Thyroid gland (tissue), 4 donors: Measurements from ENCODE around the gene TBC1D13. TPM values are rescaled to one million over a fixed set of nuclear protein-coding genes. Genes with fewer than 3 reads are reported as not detected.

ENCODE experiments used
- DNase-seq, 2 donors: peaks; one replicate each; pipeline ENCODE4 v3.0.0-alpha.2; 2019
- H3K27ac ChIP-seq, 3 donors: fragments of 200-600 bp; sonication (generic); 1 replicate in 2 of 3; 2 replicates in 1 of 3; pipeline ENCODE4 v1.5.1; 2016 to 2019; ENCODE audit warnings: mild to moderate bottlenecking in 1 of 3, moderate library complexity in 1 of 3
- H3K27me3 ChIP-seq: fragments of 200-600 bp; sonication (generic); one replicate; pipeline ENCODE4 v1.5.1; 2019
- H3K36me3 ChIP-seq, 2 donors: fragments of 200-600 bp; sonication (generic); one replicate each; pipeline ENCODE4 v1.5.1; 2016 to 2019
- H3K4me1 ChIP-seq, 2 donors: fragments of 200-600 bp; sonication (generic); one replicate each; pipeline ENCODE4 v1.5.1; 2017 to 2019
- H3K4me3 ChIP-seq, 3 donors: fragments of 200-600 bp; sonication (generic); replicated peaks in 1 of 3; 1 replicate in 2 of 3; 2 replicates in 1 of 3; pipeline ENCODE4 v1.5.1; 2016; ENCODE audit warnings: mild to moderate bottlenecking in 1 of 3
- H3K9me3 ChIP-seq: fragments of 200-600 bp; sonication (generic); one replicate; pipeline ENCODE4 v1.5.1; 2017
- POLR2A ChIP-seq, 2 donors: fragments of 450-650 bp; IDR thresholded peaks; one replicate each; pipeline ENCODE4 v1.6.1; 2017; ENCODE audit warnings: antibody characterized with exemption in 2 of 2, mild to moderate bottlenecking in 2 of 2, moderate library complexity in 1 of 2
- WGBS, 2 donors: methylation state at CpG; one replicate each; pipeline ENCODE4 v1.1.5; 2017; 5-methylcytosine and 5-hydroxymethylcytosine counted together
- intact Hi-C: fragments of 100-400 bp; cut with DNase I; formaldehyde crosslinking; loops from one replicate; pipeline ENCODE4 v1.15.1; 2023
- total RNA-seq, 4 donors: library from RNA; depleted of rRNA; stranded (reverse); fragments of >200 nt; gene quantifications; one replicate each; pipeline ENCODE4 v1.2.3, GENCODE V29; 2016
- TF ChIP-seq, protein P1 (sequence below), 6 experiments: fragments of 200-600 bp in 3 of 6; fragments of 450-650 bp in 3 of 6; sonication (generic) in 3 of 6; IDR thresholded peaks; one replicate each; pipeline ENCODE4 v1.5.1; 2016 to 2019; ENCODE audit warnings: antibody characterized with exemption in 6 of 6, mild to moderate bottlenecking in 2 of 6, inconsistent platforms in 1 of 6, moderate library complexity in 1 of 6

Gene TBC1D13
- total RNA-seq, 4 donors from 2014 or later = 18.6 to 32.1 (median 27.6) TPM

DNA sequence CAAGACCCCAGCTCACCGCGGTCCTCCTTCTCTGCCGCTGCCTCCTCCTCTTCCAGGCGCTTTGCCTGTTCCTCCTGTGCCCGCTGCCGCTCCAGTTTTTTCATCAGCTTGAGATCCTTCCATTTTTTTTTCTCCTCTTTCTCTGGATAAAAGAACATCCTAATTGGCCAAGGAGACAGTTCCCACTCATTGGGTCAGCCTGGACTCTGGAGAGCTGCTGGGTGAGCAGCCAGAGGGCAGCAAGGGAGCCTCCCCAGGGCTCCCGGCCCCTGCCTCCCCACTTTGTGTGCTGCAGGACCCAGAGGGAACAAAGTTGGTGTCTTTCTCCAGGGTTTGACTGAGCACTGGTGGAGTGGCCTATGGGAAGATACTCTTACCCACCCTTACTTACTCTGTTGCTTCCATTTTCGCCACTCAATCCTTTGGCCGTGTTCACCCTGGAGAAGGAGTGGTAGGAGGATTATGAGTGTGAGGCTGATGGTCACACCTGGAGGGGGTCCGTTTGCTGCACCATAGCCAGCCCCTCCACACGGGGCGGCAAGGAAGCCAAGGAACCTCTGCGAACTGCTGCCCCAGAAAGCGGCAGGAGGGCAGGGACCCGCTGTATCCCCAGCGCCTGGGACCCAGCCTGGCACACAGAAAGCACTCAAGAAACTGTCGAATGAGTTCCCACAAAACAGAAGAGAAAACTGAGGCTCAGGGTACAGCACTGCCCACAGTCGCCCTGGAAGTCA lies 41.8 kb downstream of the TBC1D13 start:
- peaks cover 15 to 22% of the 10 kb centered on the region in 2 donors for H3K36me3 ChIP-seq
- intact Hi-C loops = no loop called here
- peak overlapping the region; percentile 58 to 90 (median 59) for H3K4me3 ChIP-seq
- DNase-seq = no peak
- TF ChIP-seq, protein P1, sequence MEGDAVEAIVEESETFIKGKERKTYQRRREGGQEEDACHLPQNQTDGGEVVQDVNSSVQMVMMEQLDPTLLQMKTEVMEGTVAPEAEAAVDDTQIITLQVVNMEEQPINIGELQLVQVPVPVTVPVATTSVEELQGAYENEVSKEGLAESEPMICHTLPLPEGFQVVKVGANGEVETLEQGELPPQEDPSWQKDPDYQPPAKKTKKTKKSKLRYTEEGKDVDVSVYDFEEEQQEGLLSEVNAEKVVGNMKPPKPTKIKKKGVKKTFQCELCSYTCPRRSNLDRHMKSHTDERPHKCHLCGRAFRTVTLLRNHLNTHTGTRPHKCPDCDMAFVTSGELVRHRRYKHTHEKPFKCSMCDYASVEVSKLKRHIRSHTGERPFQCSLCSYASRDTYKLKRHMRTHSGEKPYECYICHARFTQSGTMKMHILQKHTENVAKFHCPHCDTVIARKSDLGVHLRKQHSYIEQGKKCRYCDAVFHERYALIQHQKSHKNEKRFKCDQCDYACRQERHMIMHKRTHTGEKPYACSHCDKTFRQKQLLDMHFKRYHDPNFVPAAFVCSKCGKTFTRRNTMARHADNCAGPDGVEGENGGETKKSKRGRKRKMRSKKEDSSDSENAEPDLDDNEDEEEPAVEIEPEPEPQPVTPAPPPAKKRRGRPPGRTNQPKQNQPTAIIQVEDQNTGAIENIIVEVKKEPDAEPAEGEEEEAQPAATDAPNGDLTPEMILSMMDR (IDR thresholded peaks at IDR 0.05) = no peak
- H3K9me3 ChIP-seq = no peaks in the 10 kb centered on the region
- peak overlapping the region in 2 of 3 donors; percentile 4 to 26 for H3K27ac ChIP-seq
- no peaks in the 10 kb centered on the region for H3K27me3 ChIP-seq
- 34 to 35% methylated on average over 17 of the region's 18 CpGs for WGBS, 2 donors
- H3K4me1 ChIP-seq = peaks cover 7 to 9% of the 10 kb centered on the region in 2 donors

DNA sequence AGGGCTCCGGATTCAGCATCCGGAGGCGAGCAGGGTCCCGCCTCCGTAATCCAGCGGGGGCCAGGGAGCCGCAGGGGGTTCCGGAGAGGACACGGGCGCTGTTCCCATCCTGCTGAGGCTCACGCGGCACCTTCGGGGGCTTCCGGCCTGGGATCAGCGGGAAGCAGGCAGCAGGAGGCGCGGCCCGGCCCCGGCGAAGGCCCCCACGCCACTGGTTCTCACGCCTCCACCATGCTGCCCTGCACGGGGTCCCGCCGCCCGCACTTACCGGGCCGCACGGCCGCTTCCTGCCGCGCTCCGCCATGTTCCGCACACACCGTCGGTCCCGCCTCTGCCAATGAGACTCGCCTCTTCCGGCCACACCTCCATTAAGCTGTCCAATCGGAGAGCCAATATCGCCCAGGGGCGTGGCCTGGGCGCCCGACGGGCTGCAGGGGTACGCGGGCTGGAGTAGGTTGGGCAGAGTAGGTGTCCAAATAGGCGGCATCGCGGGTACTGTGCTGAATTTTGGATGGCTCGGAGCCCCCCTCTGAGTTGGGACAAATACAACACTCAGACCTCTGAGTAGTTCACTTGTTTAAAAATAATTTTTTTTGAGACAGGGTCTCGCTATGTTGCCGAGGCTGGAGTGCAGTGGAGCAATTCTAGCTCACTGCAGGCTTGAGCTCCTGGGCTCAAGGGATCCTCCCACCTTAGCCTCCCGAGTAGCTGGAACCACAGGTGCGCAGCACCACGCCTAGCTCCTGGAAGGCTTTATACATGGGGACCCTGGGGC lies 42.6 kb downstream of the TBC1D13 start, which contains the start of gene SPOUT1:
Gene SPOUT1 (minus strand): TSS at position 318 of the 775 bp plus-strand sequence. CDS start 14 bp downstream, at position 304.
- TF ChIP-seq, protein P1 (IDR thresholded peaks at IDR 0.05) = no peak
- TF ChIP-seq POLR2A (IDR thresholded peaks at IDR 0.05) = peak in 1 of 2 donors; percentile 70
- DNase-seq = peak; percentile 93 to 95
- no peaks in the 10 kb centered on the region for H3K27me3 ChIP-seq
- intact Hi-C loops = no loop called here
- H3K27ac ChIP-seq = peak within 1 kb of the TSS in 2 of 3 donors; percentile 4 to 26
- peaks cover 15 to 16% of the 10 kb centered on the region in 2 donors for H3K36me3 ChIP-seq
- H3K4me1 ChIP-seq = peaks cover 7 to 9% of the 10 kb centered on the region in 2 donors
- WGBS, 2 donors = 1 to 5% methylated on average over 7 to 19 of the region's 56 CpGs
- H3K9me3 ChIP-seq = no peaks in the 10 kb centered on the region
- H3K4me3 ChIP-seq = peak within 1 kb of the TSS; percentile 58 to 90 (median 59)

DNA sequence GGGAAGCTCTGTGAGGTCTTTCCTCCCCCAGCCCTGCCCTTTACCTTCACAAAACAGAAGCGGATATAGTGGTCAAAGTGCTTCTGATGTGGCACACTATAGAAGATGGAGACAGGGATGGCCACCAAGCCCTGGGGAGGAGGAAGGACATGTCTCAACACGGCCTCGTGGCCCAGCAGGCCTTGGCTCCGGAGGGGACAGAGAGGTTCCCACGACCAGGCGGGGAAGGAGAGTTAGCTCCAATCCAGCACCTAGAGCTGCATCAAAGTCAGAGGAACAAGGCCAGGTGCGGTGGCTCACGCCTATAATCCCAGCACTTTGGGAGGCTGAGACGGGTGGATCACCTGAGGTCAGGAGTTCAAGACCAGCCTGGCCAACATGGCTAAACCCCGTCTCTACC lies 46.6 kb downstream of the TBC1D13 start:
- no peak for TF ChIP-seq POLR2A (IDR thresholded peaks at IDR 0.05)
- TF ChIP-seq, protein P1 (IDR thresholded peaks at IDR 0.05) = no peak
- no peak for DNase-seq
- H3K4me3 ChIP-seq = no peak overlapping the region
- no peak overlapping the region for H3K27ac ChIP-seq
- peaks cover 5 to 6% of the 10 kb centered on the region in 2 donors for H3K4me1 ChIP-seq
- no peaks in the 10 kb centered on the region for H3K9me3 ChIP-seq
- H3K36me3 ChIP-seq = no peaks in the 10 kb centered on the region
- 93 to 97% methylated on average over 10 of the region's 10 CpGs for WGBS, 2 donors
- intact Hi-C loops = no loop called here
- no peaks in the 10 kb centered on the region for H3K27me3 ChIP-seq

DNA sequence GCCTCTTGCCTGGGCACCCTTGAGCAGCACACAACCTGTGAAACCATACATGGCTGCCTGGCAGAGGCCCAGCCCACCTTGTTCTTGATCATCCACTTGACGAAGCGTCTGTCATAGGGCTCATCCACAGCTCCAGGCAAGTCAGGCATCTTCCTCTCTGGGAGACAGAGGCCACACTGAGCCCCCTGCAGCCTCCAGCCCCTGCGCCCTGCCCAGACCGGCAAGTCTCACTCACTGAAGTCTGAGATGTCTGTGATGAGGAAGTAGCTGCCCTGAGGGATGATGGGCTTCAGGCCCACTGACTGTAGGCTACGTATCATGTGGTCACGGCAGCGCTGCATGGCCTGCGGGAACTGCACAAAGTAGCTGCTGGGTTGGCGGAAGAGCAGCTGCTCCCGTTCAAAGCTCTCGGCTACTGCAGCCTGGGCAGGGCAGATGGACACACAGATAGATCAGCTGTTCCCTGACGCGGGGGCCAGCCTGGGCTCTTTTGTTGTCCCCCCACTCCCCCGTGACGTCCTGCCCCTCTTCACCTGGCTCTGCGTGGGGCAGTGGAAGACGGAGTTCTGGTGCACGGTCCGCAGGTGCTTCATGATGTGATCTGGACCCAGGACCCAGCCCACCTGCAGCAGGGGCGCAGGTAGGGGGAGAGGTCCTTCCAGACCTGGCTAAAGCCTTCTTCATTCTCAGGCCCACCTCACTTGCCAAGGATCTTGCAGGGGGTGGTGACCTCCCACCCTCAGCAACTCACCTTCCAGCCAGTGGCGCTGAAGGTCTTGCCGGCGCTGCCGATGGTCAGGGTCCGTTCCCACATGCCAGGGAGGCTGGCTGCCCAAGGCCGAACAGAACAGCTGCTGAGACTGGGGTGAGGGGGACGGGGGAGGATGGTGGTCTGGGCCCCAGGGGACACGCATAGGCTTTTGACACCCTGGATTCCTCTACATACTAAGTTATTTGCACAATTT lies 48.5 kb downstream of the TBC1D13 start:
- DNase-seq = no peak
- H3K4me3 ChIP-seq = no peak overlapping the region
- 95 to 97% methylated on average over 14 to 28 of the region's 28 CpGs for WGBS, 2 donors
- no peaks in the 10 kb centered on the region for H3K36me3 ChIP-seq
- no peaks in the 10 kb centered on the region for H3K27me3 ChIP-seq
- TF ChIP-seq, protein P1 (IDR thresholded peaks at IDR 0.05) = no peak
- no peak for TF ChIP-seq POLR2A (IDR thresholded peaks at IDR 0.05)
- no peaks in the 10 kb centered on the region for H3K9me3 ChIP-seq
- H3K4me1 ChIP-seq = no peaks in the 10 kb centered on the region
- intact Hi-C loops = no loop called here
- no peak overlapping the region for H3K27ac ChIP-seq
